Kidney (tissue), 14 donors: ENCODE data around the gene ATP2B1. TPM values are rescaled to one million over a fixed set of nuclear protein-coding genes. Genes with fewer than 3 reads are reported as not detected.
"Not testable (repeated sequence)": the region's sequence is repeated elsewhere in the genome, so short reads cannot be mapped to it uniquely, and the experiment has no call there.

ENCODE experiments used
- DNase-seq, 5 donors: peaks; one replicate each; pipeline ENCODE4 v3.0.0-alpha.2; 2013 to 2020
- FAIRE-seq: peaks from 2 replicates; lab custom pipeline; 2012; peaks lifted over from hg19 to GRCh38; lab: Jason Lieb, UNC
- H3K27ac ChIP-seq, 2 donors: one replicate each; pipeline ENCODE4 v1.7.0; 2013; ENCODE audit warnings: low read depth in 2 of 2, low read length in 2 of 2, inconsistent platforms in 1 of 2
- H3K27me3 ChIP-seq: one replicate; pipeline ENCODE4 v1.7.1; 2013; ENCODE audit warnings: low read length, inconsistent platforms; ENCODE audit not compliant: control insufficient read depth, insufficient read depth
- H3K36me3 ChIP-seq, 3 donors: one replicate each; pipeline versions ENCODE4 v1.7.0 to v1.7.1; 2013; ENCODE audit warnings: low read length in 3 of 3, control low read depth in 1 of 3, inconsistent platforms in 1 of 3; ENCODE audit not compliant: insufficient read depth in 3 of 3, control insufficient read depth in 2 of 3
- H3K4me1 ChIP-seq, 3 donors: one replicate each; pipeline versions ENCODE4 v1.7.0 to v1.7.1; 2013; ENCODE audit warnings: low read length in 3 of 3, inconsistent platforms in 1 of 3, low read depth in 1 of 3; ENCODE audit not compliant: control insufficient read depth in 2 of 3, insufficient read depth in 2 of 3
- H3K4me3 ChIP-seq, 3 donors: one replicate each; pipeline versions ENCODE4 v1.7.0 to v1.8.1; 2013; ENCODE audit warnings: low read length in 3 of 3, control low read depth in 1 of 3, inconsistent platforms in 1 of 3
- H3K9ac ChIP-seq, 3 donors: one replicate each; pipeline versions ENCODE4 v1.7.0 to v1.7.1; 2013; ENCODE audit warnings: low read length in 3 of 3, control low read depth in 1 of 3, inconsistent platforms in 1 of 3
- H3K9me3 ChIP-seq, 3 donors: one replicate each; pipeline versions ENCODE4 v1.7.0 to v1.7.1; 2013; ENCODE audit warnings: low read length in 3 of 3, control low read depth in 1 of 3, inconsistent platforms in 1 of 3; ENCODE audit not compliant: control insufficient read depth in 2 of 3, insufficient read depth in 1 of 3
- CTCF ChIP-seq: IDR thresholded peaks from 3 replicates; pipeline ENCODE4 v1.5.1; 2012; ENCODE audit warnings: mild to moderate bottlenecking, moderate library complexity, borderline replicate concordance; ENCODE audit not compliant: insufficient read depth; ENCODE audit errors: extremely low read depth
- intact Hi-C: fragments of 100-400 bp; cut with DNase I; formaldehyde crosslinking; loops from one replicate; pipeline ENCODE4 v1.11.1; 2022
- polyA plus RNA-seq: library from polyadenylated mRNA; stranded (reverse); fragments of 350-450 nt; fragmentation: Illumina TruSeq; extraction: RNeasy Lipid Tissue Mini Kit (QIAGEN cat#74804); gene quantifications from one replicate; pipeline ENCODE4 v1.2.3, GENCODE V29; 2014; ENCODE audit warnings: low read depth, low replicate concordance; ENCODE audit not compliant: insufficient read depth
- total RNA-seq: library from RNA; stranded (reverse); fragmentation: NEBNext Ultra II Directional; extraction: Animal tissue kit (Norgen Biotek cat#: 25700); gene quantifications from one replicate; pipeline ENCODE4 v1.2.1, GENCODE V29; 2021
- donor health status: control.
- donor health status: control.
- donor health status: control.
- donor health status: control.
- donor health status: control.
- donor health status: DM: yes; HTN: yes; CAD: no.
- donor health status: Normal renal cell carcinoma (clear cell type).

The ATP2B1 gene
- total and polyA plus RNA-seq, 2 donors from 2014 or later, result 6.3 to 53.4 TPM

DNA sequence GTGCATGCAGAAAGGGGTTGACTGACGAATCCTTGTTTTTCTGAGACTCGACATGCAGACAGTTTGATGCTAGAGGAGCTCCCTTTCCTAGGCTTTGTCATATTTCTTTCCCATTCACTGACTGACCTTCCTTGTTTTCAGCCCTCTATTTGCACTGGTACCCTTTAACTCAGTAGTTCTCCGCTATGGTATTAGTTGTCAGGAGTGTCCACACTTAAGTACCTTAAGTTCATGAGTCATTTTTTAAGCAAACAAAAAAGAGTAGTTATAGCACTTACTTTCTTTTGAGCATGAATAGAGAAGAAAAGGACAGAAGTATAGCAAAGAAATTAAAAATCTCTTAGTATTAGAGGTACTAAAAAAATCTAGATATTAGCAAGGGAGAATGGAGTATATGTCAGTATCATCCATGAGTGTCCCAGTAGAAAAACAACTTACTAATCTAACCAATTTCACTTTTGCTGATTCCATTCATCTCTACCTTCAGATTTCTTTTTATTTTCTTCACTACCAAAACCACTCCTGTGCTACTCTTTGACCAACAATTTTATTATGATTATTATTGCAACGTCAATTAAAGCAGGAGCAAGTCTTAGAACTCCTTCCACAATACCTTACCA is 8.3 kb downstream of the ATP2B1 start:
- no peak for FAIRE-seq
- no peak for DNase-seq
- no peak overlapping the region for H3K27ac ChIP-seq
- H3K9me3 ChIP-seq, result no peaks in the 10 kb centered on the region
- intact Hi-C loops, result no loop called here
- no peak overlapping the region for H3K9ac ChIP-seq
- no peak for TF ChIP-seq CTCF
- H3K4me3 ChIP-seq, result no peak overlapping the region
- H3K36me3 ChIP-seq, result no peaks in the 10 kb centered on the region
- no peaks in the 10 kb centered on the region for H3K27me3 ChIP-seq
- H3K4me1 ChIP-seq, result peaks cover 0 to 13% (median 4%) of the 10 kb centered on the region in 3 donors

- no peaks in the 10 kb centered on the region for H3K36me3 ChIP-seq
- H3K27me3 ChIP-seq, result no peaks in the 10 kb centered on the region
- TF ChIP-seq CTCF, result no peak
- DNase-seq, result no peak
- H3K4me3 ChIP-seq, result no peak overlapping the region
- no peaks in the 10 kb centered on the region for H3K9me3 ChIP-seq
- H3K27ac ChIP-seq, result no peak overlapping the region
- intact Hi-C loops, result no loop called here
- no peak overlapping the region for H3K9ac ChIP-seq
- H3K4me1 ChIP-seq, result peaks cover 2 to 11% (median 4%) of the 10 kb centered on the region in 3 donors
- FAIRE-seq, result no peak
Observed at GRCh38 chr12:89698607-89699006, 10.0 kb downstream of the ATP2B1 start.

- DNase-seq, H3K9ac ChIP-seq, H3K9me3 ChIP-seq, H3K27ac ChIP-seq, intact Hi-C loops, H3K36me3 ChIP-seq, H3K4me3 ChIP-seq, FAIRE-seq, H3K27me3 ChIP-seq: not testable (repeated sequence)
- H3K4me1 ChIP-seq, result peaks cover 4 to 19% (median 7%) of the 10 kb centered on the region in 3 donors
Observed at GRCh38 chr12:89697728-89698127, 10.9 kb downstream of the ATP2B1 start.

GRCh38 chr12:89697296-89697695 is 11.3 kb downstream of the ATP2B1 start:
- peaks cover 4 to 19% (median 7%) of the 10 kb centered on the region in 3 donors for H3K4me1 ChIP-seq
- no peak for FAIRE-seq
- TF ChIP-seq CTCF, result no peak

More at GRCh38 chr12:89697296-89697695, 11.3 kb downstream of the ATP2B1 start:
- H3K4me3 ChIP-seq, result no peak overlapping the region
- H3K27me3 ChIP-seq, result no peaks in the 10 kb centered on the region
- DNase-seq, result no peak
- H3K9ac ChIP-seq, result no peak overlapping the region
- no peak overlapping the region for H3K27ac ChIP-seq
- H3K9me3 ChIP-seq, result no peaks in the 10 kb centered on the region
- H3K36me3 ChIP-seq, result no peaks in the 10 kb centered on the region
- intact Hi-C loops, result no loop called here
